ENCODE data around the gene USP20.

DNA sequence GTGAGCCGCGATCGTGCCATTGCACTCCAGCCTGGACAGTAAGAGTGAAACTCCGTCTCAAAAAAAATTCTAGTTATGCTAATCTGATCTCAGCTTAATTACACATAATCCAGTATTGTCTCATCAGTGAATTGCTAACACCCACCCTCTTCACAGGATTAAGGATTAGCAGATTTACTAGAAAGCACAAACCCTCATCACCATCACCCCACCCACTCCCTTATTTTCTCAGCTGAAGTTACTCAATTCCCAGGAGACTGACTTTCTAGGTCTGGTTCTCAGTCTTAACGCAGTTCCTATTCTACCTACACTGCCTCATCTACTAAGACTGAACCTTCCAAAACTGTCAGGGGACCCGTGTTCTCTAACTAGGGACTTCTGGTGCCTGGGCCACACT is 23.3 kb upstream of the USP20 start:
- TF ChIP-seq FOXJ3 (CRISPR knock-in tag; IDR thresholded peaks at IDR 0.05), result no peak
- TF ChIP-seq, protein P1, sequence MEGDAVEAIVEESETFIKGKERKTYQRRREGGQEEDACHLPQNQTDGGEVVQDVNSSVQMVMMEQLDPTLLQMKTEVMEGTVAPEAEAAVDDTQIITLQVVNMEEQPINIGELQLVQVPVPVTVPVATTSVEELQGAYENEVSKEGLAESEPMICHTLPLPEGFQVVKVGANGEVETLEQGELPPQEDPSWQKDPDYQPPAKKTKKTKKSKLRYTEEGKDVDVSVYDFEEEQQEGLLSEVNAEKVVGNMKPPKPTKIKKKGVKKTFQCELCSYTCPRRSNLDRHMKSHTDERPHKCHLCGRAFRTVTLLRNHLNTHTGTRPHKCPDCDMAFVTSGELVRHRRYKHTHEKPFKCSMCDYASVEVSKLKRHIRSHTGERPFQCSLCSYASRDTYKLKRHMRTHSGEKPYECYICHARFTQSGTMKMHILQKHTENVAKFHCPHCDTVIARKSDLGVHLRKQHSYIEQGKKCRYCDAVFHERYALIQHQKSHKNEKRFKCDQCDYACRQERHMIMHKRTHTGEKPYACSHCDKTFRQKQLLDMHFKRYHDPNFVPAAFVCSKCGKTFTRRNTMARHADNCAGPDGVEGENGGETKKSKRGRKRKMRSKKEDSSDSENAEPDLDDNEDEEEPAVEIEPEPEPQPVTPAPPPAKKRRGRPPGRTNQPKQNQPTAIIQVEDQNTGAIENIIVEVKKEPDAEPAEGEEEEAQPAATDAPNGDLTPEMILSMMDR (IDR thresholded peaks at IDR 0.05), result no peak
- no peak for TF ChIP-seq RCOR1 (IDR thresholded peaks at IDR 0.05; ENCODE audit: low read length)
- TF ChIP-seq YY1 (IDR thresholded peaks at IDR 0.05; ENCODE audit: low read depth), result no peak
- no peak for TF ChIP-seq CHD2 (IDR thresholded peaks at IDR 0.05; ENCODE audit: low read length, partially characterized antibody)
- TF ChIP-seq, protein P2, sequence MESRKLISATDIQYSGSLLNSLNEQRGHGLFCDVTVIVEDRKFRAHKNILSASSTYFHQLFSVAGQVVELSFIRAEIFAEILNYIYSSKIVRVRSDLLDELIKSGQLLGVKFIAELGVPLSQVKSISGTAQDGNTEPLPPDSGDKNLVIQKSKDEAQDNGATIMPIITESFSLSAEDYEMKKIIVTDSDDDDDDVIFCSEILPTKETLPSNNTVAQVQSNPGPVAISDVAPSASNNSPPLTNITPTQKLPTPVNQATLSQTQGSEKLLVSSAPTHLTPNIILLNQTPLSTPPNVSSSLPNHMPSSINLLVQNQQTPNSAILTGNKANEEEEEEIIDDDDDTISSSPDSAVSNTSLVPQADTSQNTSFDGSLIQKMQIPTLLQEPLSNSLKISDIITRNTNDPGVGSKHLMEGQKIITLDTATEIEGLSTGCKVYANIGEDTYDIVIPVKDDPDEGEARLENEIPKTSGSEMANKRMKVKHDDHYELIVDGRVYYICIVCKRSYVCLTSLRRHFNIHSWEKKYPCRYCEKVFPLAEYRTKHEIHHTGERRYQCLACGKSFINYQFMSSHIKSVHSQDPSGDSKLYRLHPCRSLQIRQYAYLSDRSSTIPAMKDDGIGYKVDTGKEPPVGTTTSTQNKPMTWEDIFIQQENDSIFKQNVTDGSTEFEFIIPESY (IDR thresholded peaks at IDR 0.05; ENCODE audit: borderline replicate concordance, low read depth), result no peak
- TF ChIP-seq SIN3A (IDR thresholded peaks at IDR 0.05; ENCODE audit: borderline replicate concordance, low read depth, low read length), result no peak
- no peak for TF ChIP-seq TAF1 (IDR thresholded peaks at IDR 0.05; ENCODE audit: borderline replicate concordance, low read depth, low read length)
- no peak for TF ChIP-seq EP300 (IDR thresholded peaks at IDR 0.05; ENCODE audit: borderline replicate concordance in 1 of 2, low read depth in 1 of 2, low read length in 1 of 2)
- TF ChIP-seq POLR2AphosphoS5 (IDR thresholded peaks at IDR 0.05; ENCODE audit: low read depth, low read length), result no peak; the same call in 1 of the 2 replicates
- TF ChIP-seq JUND (IDR thresholded peaks at IDR 0.05), result no peak
